Measurements from ENCODE around the gene CEBPG.

Gene CEBPG

GRCh38 chr19:33392341-33393285 is 19.1 kb downstream of the CEBPG start:
- TF ChIP-seq ZFX (IDR thresholded peaks at IDR 0.05) (no peak), CTCF (conservative IDR thresholded peaks at IDR 0.05) (no peak)

GRCh38 chr19:33393286-33394005 is 19.9 kb downstream of the CEBPG start:
- TF ChIP-seq ZFX (IDR thresholded peaks at IDR 0.05) (no peak), CTCF (conservative IDR thresholded peaks at IDR 0.05) (no peak)
- H3K27ac ChIP-seq = no peak overlapping the region

More at GRCh38 chr19:33392341-33393285, 19.1 kb downstream of the CEBPG start:
- H3K27ac ChIP-seq = no peak overlapping the region

- H3K27ac ChIP-seq = no peak overlapping the region
- no peak for TF ChIP-seq ZFX (IDR thresholded peaks at IDR 0.05)
- TF ChIP-seq CTCF (conservative IDR thresholded peaks at IDR 0.05) = no peak
Observed at GRCh38 chr19:33394006-33394722, 20.7 kb downstream of the CEBPG start.

GRCh38 chr19:33394723-33395560 is 21.4 kb downstream of the CEBPG start:
- TF ChIP-seq CTCF (conservative IDR thresholded peaks at IDR 0.05) = no peak
- no peak for TF ChIP-seq ZFX (IDR thresholded peaks at IDR 0.05)
- H3K27ac ChIP-seq = no peak overlapping the region

- H3K27ac ChIP-seq = no peak overlapping the region
- TF ChIP-seq CTCF (conservative IDR thresholded peaks at IDR 0.05) (no peak), ZFX (IDR thresholded peaks at IDR 0.05) (no peak)
Observed at GRCh38 chr19:33395561-33396550, 22.3 kb downstream of the CEBPG start.
